COR-L47 (cell line): Measurements from ENCODE around the gene MX2.

Source experiments
- DNase-seq: peaks from one replicate; lab custom pipeline; 2025; lab: John Stamatoyannopoulos, UW

The MX2 gene

GRCh38 chr21:41364308-41364707, 2.5 kb downstream of the MX2 start:
- no peak for DNase-seq

- DNase-seq, result no peak
Measured at GRCh38 chr21:41365377-41366107, 3.7 kb downstream of the MX2 start.

GRCh38 chr21:41366522-41367151, 4.8 kb downstream of the MX2 start:
- DNase-seq, result no peak

GRCh38 chr21:41367301-41367944, 5.6 kb downstream of the MX2 start:
- DNase-seq, result no peak

- no peak for DNase-seq
Measured at GRCh38 chr21:41367945-41368734, 6.3 kb downstream of the MX2 start.

GRCh38 chr21:41368735-41369104, 6.9 kb downstream of the MX2 start:
- DNase-seq, result no peak

- peak; percentile 15 for DNase-seq
Measured at GRCh38 chr21:41369105-41369919, 7.5 kb downstream of the MX2 start.

- DNase-seq, result no peak
Measured at GRCh38 chr21:41369920-41370839, 8.4 kb downstream of the MX2 start.

GRCh38 chr21:41370840-41371684, 9.2 kb downstream of the MX2 start:
- DNase-seq, result no peak

GRCh38 chr21:41371685-41372030, 9.8 kb downstream of the MX2 start:
- no peak for DNase-seq

GRCh38 chr21:41373253-41373652, 11.4 kb downstream of the MX2 start:
- DNase-seq, result no peak

- DNase-seq, result no peak
Measured at GRCh38 chr21:41373763-41374162, 11.9 kb downstream of the MX2 start.

- no peak for DNase-seq
Measured at GRCh38 chr21:41374177-41374712, 12.4 kb downstream of the MX2 start.

GRCh38 chr21:41374867-41375533, 13.2 kb downstream of the MX2 start:
- DNase-seq, result no peak

- no peak for DNase-seq
Measured at GRCh38 chr21:41375875-41376274, 14.0 kb downstream of the MX2 start.

- no peak for DNase-seq
Measured at GRCh38 chr21:41377715-41378114, 15.9 kb downstream of the MX2 start.

GRCh38 chr21:41378849-41379248, 17.0 kb downstream of the MX2 start:
- no peak for DNase-seq

GRCh38 chr21:41379901-41380300, 18.1 kb downstream of the MX2 start:
- no peak for DNase-seq

- DNase-seq, result no peak
Measured at GRCh38 chr21:41381731-41382130, 19.9 kb downstream of the MX2 start.
